OCI-LY3 (cell line): ENCODE data around the gene NDUFB1.

Experiments used
- CTCF ChIP-seq: fragments of 200-600, 300-600 bp; sonication (generic); IDR thresholded peaks from 2 replicates; pipeline ENCODE4 v1.5.1; 2014; ENCODE audit warnings: antibody characterized with exemption, low read length, low read depth
- EZH2phosphoT487 ChIP-seq: fragments of 200-600 bp; shearing (Covaris generic); IDR thresholded peaks from 2 replicates; pipeline ENCODE4 v1.6.1; 2018; ENCODE audit warnings: antibody characterized with exemption, mixed run types, low read depth

GRCh38 chr14:92099802-92100201, 21.7 kb downstream of the NDUFB1 start:
- no peak for TF ChIP-seq CTCF
- TF ChIP-seq EZH2phosphoT487, result no peak
